GM12873 (cell line): ENCODE measurements around the gene CCND1.

ENCODE experiments used
- TF ChIP-seq, protein P1 (sequence below): IDR thresholded peaks from 2 replicates; pipeline ENCODE4 v1.5.1; 2012; ENCODE audit warnings: low read depth, mild to moderate bottlenecking, moderate library complexity, low read length, control low read depth; ENCODE audit not compliant: insufficient read depth; ENCODE audit errors: missing control alignments

The CCND1 gene

DNA sequence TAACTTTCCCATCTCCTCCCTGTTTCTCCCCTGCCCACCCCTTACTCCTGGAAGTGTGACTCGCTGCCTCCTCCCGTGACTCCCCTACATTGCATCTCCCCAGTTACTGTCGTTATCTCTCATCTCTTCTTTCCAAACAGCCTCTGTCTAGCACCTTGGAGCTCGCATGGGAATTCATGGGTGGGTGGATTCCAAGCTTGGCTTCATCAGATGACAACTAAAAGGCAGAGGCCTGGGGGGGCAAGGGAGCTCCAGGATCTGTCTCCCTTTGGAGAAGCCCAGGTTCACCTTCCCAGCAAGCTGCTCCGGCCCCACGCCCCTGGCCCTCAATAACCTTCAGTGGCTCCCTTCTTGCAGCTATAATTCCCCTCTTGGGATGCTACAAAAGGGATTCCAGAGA lies 6.9 kb upstream of the CCND1 start:
- TF ChIP-seq, protein P1, sequence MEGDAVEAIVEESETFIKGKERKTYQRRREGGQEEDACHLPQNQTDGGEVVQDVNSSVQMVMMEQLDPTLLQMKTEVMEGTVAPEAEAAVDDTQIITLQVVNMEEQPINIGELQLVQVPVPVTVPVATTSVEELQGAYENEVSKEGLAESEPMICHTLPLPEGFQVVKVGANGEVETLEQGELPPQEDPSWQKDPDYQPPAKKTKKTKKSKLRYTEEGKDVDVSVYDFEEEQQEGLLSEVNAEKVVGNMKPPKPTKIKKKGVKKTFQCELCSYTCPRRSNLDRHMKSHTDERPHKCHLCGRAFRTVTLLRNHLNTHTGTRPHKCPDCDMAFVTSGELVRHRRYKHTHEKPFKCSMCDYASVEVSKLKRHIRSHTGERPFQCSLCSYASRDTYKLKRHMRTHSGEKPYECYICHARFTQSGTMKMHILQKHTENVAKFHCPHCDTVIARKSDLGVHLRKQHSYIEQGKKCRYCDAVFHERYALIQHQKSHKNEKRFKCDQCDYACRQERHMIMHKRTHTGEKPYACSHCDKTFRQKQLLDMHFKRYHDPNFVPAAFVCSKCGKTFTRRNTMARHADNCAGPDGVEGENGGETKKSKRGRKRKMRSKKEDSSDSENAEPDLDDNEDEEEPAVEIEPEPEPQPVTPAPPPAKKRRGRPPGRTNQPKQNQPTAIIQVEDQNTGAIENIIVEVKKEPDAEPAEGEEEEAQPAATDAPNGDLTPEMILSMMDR, result no peak

DNA sequence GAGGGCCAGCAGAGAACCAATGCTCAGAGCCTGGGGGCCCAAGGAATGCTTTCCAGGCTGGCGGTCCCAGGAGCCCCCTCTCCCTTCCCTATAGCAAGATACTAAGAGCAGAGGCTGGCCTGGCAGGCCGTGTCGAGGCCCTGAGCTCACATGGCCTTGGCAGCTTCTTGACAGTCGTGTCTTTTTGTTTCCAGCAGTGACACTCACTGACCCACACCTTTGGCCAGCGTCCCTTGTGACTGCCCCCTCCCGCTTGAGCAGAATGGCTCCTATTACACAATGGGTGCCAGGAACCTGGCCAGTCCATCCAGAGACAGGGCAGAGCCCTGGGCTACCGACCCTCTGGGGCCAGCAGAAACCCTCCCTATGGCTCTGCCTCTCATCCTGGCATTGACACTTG lies 6.4 kb upstream of the CCND1 start:
- TF ChIP-seq, protein P1, result no peak

DNA sequence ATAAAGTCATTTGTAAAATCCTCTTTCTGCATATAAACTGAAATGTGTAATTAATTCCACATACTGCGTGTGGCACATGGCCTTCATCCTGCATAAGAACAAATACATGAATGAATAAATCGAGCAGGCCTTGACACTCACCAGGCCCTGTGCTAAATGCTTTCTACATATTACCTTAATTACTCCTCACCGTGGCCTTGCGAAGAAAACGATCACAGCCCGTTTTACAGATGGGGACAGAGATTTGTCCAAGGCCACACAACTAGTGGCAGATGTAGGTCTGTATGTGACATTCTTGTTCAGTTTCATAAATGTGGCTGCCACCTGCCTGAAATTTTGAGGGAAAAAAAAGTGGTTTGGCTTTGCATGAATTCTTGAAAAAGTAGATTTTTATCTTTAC lies 5.8 kb upstream of the CCND1 start:
- TF ChIP-seq, protein P1, result no peak

DNA sequence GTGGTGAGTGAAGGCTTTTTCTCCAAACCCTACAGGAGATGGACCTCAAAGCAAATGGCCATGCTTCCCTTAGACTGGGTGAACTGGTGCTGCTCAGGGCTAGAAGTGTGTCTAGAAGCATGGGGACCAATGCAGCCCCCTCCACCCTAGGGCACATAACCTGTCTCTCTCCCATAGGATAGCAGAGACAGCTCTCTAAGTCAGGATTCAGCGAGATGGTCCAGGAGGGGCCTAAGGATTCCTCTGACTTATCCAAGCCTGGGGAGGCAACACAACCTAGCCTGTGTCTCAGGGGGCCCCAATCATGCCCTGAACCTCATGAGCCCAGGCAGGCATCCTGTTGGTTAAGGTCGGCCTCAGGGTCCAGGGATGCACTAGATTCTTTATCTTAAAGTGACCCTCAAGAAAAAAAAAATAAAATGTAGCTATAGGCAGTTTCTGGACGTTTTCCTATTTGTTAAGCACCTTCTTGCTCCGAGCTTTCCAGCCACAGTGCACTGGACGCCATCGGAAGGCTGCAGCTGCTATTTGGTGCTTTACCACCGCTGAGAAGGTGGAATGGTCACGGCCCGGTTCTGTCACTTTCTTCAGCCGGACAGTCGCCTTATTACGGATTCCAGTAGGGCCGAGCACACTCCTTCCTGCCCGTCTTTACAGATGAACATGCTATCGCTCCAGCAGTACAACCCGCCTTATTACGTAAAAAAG lies 5.0 kb upstream of the CCND1 start:
- TF ChIP-seq, protein P1, result no peak

DNA sequence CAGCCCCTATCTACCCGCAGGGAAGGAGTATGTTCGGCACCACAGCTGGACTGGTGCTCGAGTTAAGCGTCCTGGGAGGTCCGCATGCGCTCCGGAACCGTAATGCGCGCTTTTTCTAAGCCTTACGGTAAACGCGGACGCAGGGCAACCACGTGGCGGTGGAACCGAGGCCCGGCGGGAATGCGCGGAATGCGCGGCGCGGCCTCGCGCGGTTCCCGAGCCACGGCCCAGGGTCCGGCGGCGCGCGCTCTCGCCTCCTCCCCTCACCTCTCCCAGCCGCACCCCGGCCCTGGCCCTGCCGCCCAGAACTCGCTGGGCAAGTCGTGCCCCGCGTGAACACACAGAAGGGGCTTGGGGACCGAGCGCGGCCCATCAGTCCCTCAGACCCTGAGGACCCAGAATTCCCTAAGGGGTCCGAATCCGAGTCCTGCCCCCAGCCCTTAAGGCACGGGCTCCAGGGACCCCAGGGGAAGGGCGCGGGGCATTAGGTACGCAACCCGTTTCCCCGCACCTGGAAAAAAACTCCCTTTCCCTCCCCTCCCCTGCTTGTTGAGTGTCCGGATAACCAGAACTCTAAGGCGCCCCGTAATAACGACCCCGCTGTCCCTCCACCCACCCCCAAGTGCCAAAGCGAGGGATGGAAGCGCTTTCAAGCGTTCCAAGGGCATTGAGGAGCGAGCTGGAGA lies 4.3 kb upstream of the CCND1 start:
- TF ChIP-seq, protein P1, result no peak

DNA sequence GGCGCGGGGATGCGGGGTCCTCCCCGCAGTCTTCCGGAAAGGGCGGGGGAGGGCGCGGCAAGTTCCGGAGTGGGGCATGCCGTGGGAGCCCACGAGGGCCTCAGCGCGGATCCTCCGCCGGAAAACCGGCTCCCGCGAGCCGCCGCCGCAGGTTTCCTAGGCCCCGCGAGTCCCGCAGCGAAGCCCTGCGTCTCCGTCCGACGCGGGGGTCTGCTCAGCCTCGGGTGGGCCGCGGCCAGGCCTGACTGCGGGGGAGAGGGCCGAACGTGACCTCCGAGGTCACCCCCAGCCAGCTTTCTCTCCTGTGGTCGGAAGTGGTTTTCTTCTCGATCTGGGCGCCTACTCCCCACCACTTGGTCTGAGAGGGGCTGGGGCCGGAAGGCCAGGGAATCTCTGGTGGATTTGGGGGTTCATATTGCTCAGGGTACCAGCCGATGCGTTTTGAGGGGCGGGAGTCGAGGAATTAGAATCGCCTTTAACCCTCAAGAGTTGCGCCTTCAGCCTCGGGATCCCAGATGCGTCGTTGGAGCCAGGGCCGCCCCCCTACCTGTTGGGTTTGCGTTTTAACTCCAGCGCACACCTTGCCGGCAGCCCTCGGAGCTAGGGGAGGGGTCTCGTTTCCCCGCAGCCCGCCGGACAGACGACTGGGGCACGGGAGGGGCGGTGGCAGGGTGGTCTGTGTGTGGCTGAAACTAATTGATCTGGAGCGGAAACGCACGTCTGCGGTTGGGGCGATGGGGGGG lies 3.6 kb upstream of the CCND1 start:
- TF ChIP-seq, protein P1, result no peak
